Fibroblast of gingiva (primary cell): ENCODE data around the gene PPHLN1.

Experiments
- DNase-seq: peaks from one replicate; pipeline ENCODE4 v3.0.0-alpha.2; 2011; ENCODE audit warnings: low read depth

The PPHLN1 gene

GRCh38 chr12:42325653-42326474 lies at the start of gene PPHLN1, which contains the start of gene ZCRB1:
TSS of gene PPHLN1 (plus strand) at chr12:42326167. CDS start at chr12:42335903, 9,736 bp downstream.
TSS of gene ZCRB1 (minus strand) at chr12:42326094. CDS start at chr12:42324102, 1,992 bp downstream.
- DNase-seq = peak; percentile 67

GRCh38 chr12:42277396-42278127 lies 48.4 kb upstream of the PPHLN1 start:
- DNase-seq = peak; percentile 11

- no peak for DNase-seq
These were observed 47.8 kb upstream of the PPHLN1 start for GRCh38 chr12:42278128-42278510.

- DNase-seq = no peak
These were observed 44.7 kb upstream of the PPHLN1 start for GRCh38 chr12:42281278-42281677.

GRCh38 chr12:42281844-42282243 lies 44.1 kb upstream of the PPHLN1 start:
- no peak for DNase-seq

- DNase-seq = no peak
These were observed 43.7 kb upstream of the PPHLN1 start for GRCh38 chr12:42282294-42282693.

- no peak for DNase-seq
These were observed 42.2 kb upstream of the PPHLN1 start for GRCh38 chr12:42283739-42284138.

- DNase-seq = no peak
These were observed 41.8 kb upstream of the PPHLN1 start for GRCh38 chr12:42284157-42284556.

- peak; percentile 4 for DNase-seq
These were observed 41.1 kb upstream of the PPHLN1 start for GRCh38 chr12:42284876-42285275.

- DNase-seq = no peak
These were observed 40.5 kb upstream of the PPHLN1 start for GRCh38 chr12:42285431-42285830.

- DNase-seq = no peak
These were observed 39.2 kb upstream of the PPHLN1 start for GRCh38 chr12:42286741-42287140.

GRCh38 chr12:42288544-42288943 lies 37.4 kb upstream of the PPHLN1 start:
- no peak for DNase-seq

- DNase-seq = no peak
These were observed 34.3 kb upstream of the PPHLN1 start for GRCh38 chr12:42291680-42292079.

- no peak for DNase-seq
These were observed 29.4 kb upstream of the PPHLN1 start for GRCh38 chr12:42296503-42297109.

GRCh38 chr12:42298887-42299286 lies 27.1 kb upstream of the PPHLN1 start:
- no peak for DNase-seq

GRCh38 chr12:42299392-42300308 lies 26.3 kb upstream of the PPHLN1 start:
- peak; percentile 6 for DNase-seq

GRCh38 chr12:42306297-42306696 lies 19.7 kb upstream of the PPHLN1 start:
- no peak for DNase-seq

GRCh38 chr12:42308390-42308789 lies 17.6 kb upstream of the PPHLN1 start:
- no peak for DNase-seq

GRCh38 chr12:42309996-42310395 lies 16.0 kb upstream of the PPHLN1 start:
- no peak for DNase-seq

- DNase-seq = no peak
These were observed 10.9 kb upstream of the PPHLN1 start for GRCh38 chr12:42315108-42315507.

GRCh38 chr12:42320796-42321195 lies 5.2 kb upstream of the PPHLN1 start:
- DNase-seq = no peak

GRCh38 chr12:42322567-42322966 lies 3.4 kb upstream of the PPHLN1 start:
- DNase-seq = no peak
